Measurements from ENCODE around the gene ANKRD66.
A peak's percentile ranks its signal among the peaks of the same experiment; 100 is the strongest.
"Not testable (repeated sequence)": the region's sequence is repeated elsewhere in the genome, so short reads cannot be mapped to it uniquely, and the experiment has no call there.

The ANKRD66 gene

GRCh38 chr6:46756469-46757213, 9.9 kb downstream of the ANKRD66 start:
- DNase-seq, result no peak

- peak; percentile 64 for DNase-seq
These were observed 10.5 kb downstream of the ANKRD66 start for GRCh38 chr6:46757214-46757596.

GRCh38 chr6:46758960-46759753, 12.4 kb downstream of the ANKRD66 start:
- DNase-seq, result no peak

GRCh38 chr6:46760925-46761324, 14.2 kb downstream of the ANKRD66 start:
- no peak for DNase-seq

GRCh38 chr6:46763466-46763865, 16.7 kb downstream of the ANKRD66 start:
- DNase-seq, result no peak

- not testable (repeated sequence) for DNase-seq
These were observed 17.5 kb downstream of the ANKRD66 start for GRCh38 chr6:46764280-46764679.

- DNase-seq, result no peak
These were observed 18.2 kb downstream of the ANKRD66 start for GRCh38 chr6:46764961-46765360.

- no peak for DNase-seq
These were observed 25.3 kb downstream of the ANKRD66 start for GRCh38 chr6:46772016-46772415.

GRCh38 chr6:46772762-46773161, 26.0 kb downstream of the ANKRD66 start:
- DNase-seq, result no peak

- no peak for DNase-seq
These were observed 26.6 kb downstream of the ANKRD66 start for GRCh38 chr6:46773201-46773855.

- DNase-seq, result not testable (repeated sequence)
These were observed 28.0 kb downstream of the ANKRD66 start for GRCh38 chr6:46774736-46775135.

GRCh38 chr6:46776070-46776712, 29.5 kb downstream of the ANKRD66 start:
- no peak for DNase-seq

GRCh38 chr6:46777476-46778346, 31.0 kb downstream of the ANKRD66 start:
- DNase-seq, result no peak

GRCh38 chr6:46781478-46782378, 35.0 kb downstream of the ANKRD66 start:
- no peak for DNase-seq

- no peak for DNase-seq
These were observed 37.8 kb downstream of the ANKRD66 start for GRCh38 chr6:46784535-46784934.

GRCh38 chr6:46787871-46788540, 41.3 kb downstream of the ANKRD66 start:
- DNase-seq, result no peak

- no peak for DNase-seq
These were observed 42.1 kb downstream of the ANKRD66 start for GRCh38 chr6:46788791-46789190.

GRCh38 chr6:46789434-46790354, 43.0 kb downstream of the ANKRD66 start:
- no peak for DNase-seq

GRCh38 chr6:46790355-46790874, 43.7 kb downstream of the ANKRD66 start:
- DNase-seq, result no peak
